ENCODE results near the gene TRIM46.

TRIM46 gene

DNA sequence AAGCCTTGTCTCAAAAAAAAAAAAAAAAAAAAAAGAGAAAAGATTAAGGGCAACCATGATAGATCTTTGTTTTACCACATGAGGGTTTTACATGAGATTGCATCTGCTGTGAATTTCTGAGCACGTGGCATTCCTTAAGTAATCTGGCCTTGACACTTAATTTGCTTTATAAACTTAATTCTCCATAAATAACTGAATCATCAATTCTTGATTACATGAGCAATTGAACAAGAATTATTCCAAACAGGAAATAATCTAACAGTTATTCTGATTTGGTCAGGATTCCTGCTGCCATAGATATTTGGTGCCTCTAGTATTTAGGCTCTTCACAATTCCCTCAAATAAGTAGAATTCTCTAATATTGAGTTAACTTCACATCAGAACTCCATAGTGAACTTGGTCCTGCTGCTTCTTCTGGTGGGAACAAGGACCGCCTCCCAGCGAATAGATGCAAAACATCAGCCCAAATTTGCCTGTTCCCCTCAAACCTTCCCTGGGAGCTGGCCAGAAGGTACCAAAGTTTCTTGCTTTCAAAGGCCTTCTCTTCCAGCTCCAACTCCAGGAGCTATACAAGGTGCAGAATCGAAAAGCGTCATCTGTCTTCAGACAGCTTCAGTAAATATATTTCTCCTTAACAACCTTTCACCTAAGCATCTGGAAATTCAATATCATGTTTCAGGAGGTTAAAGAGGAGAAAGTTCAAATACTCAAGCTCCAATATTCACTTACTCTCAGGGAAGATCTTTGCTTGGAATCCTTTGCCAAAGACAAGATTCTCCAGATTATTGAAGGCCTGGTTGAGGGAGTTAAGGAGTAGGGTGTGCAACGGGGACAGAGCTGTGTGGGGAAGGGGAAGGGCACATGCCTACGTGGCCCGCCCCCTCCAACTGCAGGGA lies 1.6 kb upstream of the TRIM46 start:
- no peak for DNase-seq (ENCODE audit: low read depth in 2 of 2)

DNA sequence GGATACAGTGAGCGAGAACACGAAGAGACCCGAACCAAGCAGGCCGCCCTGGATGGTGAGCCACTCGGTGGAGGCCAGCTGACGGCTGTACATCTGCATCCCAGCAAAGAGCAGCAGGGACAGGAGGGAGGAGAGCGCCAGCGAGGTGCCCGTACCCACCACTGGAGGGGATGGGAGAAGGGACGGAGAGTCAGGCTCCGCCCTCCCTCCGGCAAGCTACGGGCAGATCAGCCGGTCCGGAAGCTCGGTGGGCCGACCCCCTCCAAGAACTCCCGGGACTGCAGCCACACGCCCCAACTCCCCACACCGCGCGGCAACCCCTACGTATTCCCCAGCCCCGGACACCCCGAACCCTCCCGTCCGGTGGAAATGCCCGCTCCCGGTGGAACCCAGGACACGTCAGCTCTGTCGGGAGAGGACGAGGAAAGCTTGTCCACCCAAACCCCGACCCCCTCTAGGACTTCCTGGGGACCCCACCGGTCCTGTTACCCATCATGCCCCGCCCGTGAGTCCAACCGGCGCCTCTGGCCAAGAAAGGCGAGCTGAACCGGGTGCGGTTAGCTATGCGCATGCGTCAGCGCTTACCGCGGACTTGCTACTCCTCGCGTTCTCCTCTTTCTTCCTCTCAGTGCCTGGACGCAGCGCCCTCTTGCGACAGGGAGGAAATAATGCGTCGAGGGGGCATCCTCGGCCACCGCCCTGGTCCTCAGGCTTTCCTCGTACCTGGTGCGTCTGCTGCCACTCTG lies 744 bp upstream of the TRIM46 start, which contains the start of gene KRTCAP2:
Gene KRTCAP2, minus strand, starts transcription at position 573 of the 746 bp plus-strand sequence. Its CDS starts 80 bp downstream, at position 493.
- DNase-seq (ENCODE audit: low read depth in 2 of 2), result peak; percentile 92

DNA sequence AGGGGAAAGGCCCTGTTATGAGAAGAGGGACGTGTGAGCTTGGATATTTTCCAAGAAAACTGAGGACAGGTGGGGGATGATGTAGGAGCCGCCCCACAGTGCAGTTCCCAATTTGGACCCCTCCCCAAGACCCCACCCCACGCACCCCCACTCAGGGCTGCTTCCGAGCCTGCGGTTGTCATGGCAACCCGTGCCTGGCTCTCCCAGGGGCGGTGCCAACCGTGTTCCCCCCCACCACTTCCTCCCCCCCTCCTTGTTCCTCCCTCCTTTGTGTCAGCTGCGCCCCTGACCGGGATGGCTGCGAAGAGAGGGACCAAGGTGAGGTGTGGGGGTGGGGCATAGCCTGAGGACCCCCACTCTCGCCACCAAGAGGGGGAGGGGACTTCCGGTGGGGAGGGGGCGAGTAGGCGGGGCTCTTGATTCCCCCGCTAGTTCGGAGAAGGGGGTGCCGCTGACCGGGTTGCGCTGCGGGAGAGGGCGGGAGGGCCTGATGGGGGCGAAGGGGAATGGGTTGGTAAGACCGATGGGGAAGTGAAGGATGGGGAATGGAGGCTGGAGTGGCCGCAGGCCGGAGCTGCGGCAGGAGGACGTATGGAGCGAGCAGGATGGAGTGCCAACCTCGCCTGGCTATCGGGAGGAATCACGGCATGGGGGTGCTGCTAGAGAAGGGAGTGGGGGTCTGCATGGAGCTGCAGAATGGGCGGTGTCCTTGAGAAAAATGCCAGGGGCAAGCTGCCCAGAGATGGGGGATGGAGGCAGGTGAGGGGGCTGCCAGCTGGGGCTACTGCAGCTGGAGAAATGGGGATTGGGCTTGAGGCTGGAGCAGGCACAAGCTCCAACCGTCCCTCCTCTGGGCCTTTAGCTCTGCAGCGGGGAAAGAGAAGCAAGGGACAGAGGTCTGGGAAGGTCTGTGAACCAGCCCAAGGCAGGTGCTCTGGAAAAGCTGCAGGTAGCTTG lies 953 bp downstream of the TRIM46 start:
- peak in 1 of 2 donors; percentile 30 for DNase-seq (ENCODE audit: low read depth in 2 of 2)

DNA sequence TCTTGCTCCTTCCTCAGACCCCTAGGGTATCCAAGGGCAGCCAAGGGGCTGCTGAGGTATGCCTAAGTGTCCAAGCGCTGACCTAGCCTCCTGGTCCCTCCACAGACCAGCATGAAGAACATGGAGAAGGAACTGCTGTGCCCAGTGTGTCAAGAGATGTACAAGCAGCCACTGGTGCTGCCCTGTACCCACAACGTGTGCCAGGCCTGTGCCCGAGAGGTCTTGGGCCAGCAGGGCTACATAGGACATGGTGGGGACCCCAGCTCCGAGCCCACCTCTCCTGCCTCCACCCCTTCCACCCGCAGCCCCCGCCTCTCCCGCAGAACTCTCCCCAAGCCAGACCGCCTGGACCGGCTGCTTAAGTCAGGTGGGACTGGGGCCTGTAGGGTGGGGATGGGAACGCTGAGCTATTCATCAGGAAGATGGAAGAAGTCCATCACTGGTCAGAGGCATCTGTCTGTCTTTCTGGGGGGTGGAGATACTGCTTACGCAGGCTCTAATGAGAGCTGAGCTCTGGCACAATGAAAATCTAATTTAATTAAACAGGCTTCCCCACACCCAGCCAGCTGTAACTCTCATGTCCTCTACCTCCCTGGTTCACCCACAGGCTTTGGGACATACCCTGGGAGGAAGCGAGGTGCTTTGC lies 1.8 kb downstream of the TRIM46 start:
- no peak for DNase-seq (ENCODE audit: low read depth in 2 of 2)

DNA sequence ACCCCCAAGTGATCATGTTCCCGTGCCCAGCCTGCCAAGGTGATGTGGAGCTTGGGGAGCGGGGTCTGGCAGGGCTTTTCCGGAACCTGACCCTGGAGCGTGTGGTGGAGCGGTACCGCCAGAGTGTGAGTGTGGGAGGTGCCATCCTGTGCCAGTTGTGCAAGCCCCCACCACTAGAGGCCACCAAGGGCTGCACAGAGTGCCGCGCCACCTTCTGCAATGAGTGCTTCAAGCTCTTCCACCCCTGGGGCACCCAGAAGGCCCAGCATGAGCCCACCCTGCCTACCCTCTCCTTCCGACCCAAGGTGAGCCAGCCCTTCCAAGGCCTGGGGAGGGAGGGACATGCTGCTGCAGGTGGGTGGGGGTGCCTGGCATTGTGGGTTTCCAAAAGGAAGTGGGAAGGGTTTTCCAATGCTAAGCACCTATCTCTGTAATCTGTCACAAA lies 2.3 kb downstream of the TRIM46 start:
- no peak for DNase-seq (ENCODE audit: low read depth in 2 of 2)

DNA sequence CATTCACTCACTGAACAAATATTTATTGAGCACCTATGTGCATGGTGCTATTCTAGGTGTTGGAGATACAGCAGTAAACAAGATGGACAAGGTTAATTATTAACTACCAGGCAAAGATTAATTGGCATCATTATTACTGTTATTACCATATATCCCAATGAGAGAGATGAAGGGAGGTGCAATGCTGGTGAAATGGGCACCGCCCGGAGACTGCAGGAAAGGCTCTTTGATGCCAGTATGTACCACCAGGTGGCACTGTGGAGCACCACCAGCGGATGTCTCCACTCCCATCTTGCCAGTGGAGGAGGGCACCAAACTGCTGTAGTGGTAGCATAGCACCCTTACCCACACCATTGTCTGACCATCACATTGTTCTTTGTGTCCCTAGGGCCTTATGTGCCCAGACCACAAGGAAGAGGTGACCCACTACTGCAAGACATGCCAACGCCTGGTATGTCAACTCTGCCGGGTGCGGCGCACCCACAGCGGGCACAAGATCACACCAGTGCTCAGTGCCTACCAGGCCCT lies 3.0 kb downstream of the TRIM46 start:
- DNase-seq (ENCODE audit: low read depth in 2 of 2), result peak; percentile 81 to 87

DNA sequence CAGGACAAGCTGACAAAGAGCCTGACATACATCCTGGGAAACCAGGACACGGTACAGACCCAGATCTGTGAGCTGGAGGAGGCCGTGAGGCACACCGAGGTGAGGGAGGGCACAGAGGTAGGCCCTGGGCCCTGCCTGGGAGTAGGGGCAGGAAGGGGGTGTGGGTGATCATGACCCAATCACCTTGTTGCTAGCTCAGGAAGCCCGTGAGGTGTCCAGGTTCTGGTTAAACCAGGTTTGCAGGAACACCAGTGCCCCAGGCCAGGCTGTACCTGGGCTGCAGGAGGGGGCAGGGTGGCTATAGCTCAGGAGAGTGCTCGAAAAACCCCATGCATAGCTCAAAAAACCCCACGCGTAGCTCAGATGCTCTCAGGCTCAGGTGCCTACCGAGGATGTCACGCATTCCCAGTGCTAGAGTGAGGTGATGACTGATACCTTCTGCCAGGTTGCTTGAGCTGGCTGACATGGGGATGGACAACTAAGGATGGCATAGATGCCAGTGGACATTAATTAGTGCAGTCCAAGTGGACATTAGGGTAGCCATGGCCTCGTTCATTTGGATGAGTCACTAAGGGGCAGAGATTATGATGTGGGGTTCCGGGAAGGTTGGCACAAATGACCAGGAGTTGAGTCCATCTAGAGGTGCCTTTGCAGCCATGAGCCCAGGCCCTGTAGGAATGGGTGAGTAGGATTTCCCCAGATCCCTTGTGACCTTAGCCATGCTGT lies 3.7 kb downstream of the TRIM46 start:
- DNase-seq (ENCODE audit: low read depth in 2 of 2), result no peak

DNA sequence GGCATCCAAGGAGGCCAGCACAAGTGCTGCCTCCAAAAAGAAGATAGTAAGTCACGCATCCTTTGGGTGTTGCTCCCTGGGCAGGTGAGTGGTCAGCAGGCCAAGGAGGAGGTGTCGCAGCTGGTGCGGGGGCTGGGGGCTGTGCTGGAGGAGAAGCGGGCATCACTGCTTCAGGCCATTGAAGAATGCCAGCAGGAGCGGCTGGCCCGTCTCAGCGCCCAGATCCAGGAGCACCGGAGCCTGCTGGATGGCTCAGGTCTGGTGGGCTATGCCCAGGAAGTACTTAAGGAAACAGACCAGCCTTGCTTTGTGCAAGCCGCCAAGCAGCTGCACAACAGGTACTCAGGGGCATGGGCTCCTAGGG lies 4.3 kb downstream of the TRIM46 start:
- DNase-seq (ENCODE audit: low read depth in 2 of 2), result no peak

DNA sequence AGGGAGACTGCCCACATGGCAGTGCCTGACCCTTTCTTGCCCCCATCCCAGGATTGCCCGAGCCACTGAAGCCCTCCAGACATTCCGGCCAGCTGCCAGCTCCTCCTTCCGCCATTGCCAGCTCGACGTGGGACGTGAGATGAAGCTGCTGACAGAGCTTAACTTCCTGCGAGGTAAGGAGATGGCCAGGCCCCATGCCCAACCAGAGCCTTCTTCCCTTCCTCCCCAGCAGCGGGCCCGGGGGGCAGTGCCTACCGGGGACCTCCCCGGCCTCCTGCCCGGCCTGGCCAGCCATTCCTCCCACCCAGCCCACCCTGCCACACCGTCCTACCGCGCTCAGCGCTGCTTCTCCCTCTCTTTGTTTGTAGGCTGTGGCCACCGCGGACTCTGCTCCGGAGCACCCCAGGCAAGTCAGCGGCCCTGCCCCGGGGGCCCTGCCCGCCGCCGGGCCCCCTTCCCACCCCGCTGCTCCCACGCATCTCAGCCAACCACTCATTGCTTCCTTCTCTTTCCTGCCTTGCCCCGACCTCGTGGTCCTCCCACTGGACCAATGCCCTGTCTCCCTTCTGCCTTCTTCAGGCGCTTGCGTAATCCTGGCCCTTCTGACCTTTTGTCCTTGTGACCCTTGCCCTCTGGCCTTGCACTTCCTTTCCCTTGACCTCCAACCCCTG lies 4.9 kb downstream of the TRIM46 start:
- no peak for DNase-seq (ENCODE audit: low read depth in 2 of 2)

DNA sequence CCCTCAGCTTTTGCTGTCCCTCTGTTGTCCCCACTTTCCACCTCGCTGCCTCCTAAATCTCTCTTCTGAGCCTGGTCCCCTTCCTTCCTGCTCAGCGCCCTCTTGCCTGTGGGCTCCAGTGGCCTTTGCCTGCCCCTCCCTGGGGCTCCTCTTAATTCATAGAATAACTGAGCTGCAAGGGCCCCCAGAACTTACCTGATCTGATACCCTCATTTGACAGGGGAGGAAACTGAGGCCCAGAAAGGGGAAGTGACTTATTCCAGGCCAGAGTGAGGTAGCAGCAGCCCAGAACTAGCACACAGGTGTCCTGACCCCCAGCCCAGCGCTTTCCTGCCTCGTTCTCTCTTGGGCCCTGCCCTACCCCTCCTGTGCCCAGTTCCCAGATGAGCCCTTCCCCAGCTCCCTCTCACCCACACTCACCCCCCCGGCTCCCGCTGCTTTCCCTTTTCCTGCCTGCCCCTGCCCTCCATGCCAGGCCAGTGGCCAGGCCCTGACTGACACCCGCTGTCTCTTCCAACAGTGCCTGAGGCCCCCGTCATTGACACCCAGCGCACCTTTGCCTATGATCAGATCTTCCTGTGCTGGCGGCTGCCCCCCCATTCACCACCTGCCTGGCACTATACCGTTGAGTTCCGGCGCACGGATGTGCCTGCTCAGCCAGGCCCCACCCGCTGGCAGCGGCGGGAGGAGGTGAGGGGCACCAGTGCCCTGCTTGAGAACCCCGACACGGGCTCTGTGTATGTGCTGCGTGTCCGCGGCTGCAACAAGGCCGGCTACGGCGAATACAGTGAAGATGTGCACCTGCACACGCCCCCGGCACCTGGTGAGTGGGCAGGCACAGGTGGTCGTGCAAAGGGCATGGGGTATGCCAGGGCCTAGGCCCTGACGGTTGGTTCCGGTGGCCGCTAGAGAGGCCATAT lies 5.7 kb downstream of the TRIM46 start:
- no peak for DNase-seq (ENCODE audit: low read depth in 2 of 2)

DNA sequence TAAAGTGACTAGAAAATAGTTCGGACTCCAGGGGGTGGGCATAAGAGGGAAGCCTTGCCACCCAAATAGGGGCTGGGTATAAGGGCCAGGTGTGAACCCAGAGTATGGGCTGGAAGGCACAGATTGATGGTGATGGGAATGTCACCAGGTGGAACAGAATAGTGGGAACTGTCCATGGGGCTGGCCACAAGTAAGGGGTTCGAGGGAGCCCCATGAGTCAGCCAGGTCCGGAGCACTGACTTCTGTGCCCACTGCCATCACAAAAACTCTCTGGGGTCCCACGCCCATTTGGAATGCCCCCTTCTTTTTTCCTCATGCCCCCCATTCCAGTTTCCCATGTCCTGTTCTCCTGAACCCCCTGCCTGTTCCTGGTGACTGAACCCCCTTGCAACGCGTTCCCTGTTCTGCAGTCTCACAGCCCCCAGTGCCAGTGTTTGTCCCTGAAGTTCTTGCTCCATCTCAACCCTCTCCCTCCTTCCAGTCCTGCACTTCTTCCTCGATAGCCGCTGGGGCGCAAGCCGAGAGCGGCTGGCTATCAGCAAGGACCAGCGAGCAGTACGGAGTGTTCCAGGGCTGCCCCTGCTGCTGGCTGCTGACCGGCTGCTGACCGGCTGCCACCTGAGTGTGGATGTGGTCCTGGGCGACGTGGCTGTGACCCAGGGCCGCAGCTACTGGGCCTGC lies 7.9 kb downstream of the TRIM46 start:
- no peak for DNase-seq (ENCODE audit: low read depth in 2 of 2)

DNA sequence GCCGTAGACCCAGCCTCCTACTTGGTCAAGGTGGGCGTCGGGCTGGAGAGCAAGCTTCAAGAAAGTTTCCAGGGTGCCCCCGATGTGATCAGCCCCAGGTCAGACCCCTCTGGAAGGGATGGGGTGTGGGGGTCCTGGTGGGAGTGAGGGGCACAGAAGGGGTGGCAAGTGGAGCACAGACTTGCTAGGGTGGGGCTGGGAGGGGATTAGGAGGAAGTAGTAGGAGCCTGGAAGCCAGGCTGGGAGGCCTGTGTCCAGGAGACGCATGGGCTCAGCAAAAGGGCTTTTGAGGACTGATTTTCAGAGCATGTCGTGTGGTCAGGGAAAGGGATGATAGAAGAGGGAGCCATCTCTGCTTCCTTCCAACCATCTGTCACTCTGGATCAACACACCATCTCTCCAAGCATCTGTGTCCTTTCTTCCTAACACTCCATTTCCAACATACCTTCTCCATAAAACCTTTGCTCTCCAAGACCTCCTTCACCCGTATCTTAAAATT lies 8.5 kb downstream of the TRIM46 start:
- DNase-seq (ENCODE audit: low read depth in 2 of 2), result no peak

DNA sequence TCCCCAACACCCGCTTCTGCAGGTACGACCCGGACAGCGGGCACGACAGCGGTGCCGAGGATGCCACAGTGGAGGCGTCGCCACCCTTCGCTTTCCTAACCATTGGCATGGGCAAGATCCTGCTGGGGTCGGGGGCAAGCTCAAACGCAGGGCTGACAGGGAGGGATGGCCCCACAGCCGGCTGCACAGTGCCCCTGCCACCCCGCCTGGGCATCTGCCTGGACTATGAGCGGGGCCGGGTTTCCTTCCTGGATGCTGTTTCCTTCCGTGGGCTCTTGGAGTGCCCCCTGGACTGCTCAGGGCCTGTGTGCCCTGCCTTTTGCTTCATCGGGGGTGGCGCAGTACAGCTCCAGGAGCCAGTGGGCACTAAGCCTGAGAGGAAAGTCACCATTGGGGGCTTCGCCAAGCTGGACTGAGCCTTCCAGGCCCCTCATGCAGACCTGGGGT lies 10.1 kb downstream of the TRIM46 start:
- DNase-seq (ENCODE audit: low read depth in 2 of 2), result no peak

DNA sequence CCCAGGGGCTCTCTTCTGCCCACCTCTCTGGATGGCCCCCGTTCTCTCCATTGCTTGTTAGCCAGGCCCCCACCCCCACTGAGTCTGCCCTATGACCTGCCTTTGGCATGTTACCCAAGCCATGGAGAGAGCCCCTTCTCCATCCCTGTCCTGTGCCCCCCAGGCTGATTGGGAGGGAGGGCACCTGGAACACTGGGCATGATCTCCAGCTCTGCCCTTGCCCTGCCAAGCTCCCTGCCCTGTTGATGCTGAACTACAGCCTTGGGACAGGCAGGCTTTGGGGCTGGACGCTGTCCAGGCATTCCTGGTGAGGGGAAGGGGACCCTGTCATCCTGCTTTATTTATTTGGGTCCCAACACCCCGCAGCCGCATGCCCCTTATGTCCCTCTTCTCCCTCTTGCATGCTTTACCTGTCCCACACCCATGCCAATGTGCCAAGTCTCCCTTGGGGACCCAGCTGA lies 10.7 kb downstream of the TRIM46 start:
- DNase-seq (ENCODE audit: low read depth in 2 of 2), result no peak

DNA sequence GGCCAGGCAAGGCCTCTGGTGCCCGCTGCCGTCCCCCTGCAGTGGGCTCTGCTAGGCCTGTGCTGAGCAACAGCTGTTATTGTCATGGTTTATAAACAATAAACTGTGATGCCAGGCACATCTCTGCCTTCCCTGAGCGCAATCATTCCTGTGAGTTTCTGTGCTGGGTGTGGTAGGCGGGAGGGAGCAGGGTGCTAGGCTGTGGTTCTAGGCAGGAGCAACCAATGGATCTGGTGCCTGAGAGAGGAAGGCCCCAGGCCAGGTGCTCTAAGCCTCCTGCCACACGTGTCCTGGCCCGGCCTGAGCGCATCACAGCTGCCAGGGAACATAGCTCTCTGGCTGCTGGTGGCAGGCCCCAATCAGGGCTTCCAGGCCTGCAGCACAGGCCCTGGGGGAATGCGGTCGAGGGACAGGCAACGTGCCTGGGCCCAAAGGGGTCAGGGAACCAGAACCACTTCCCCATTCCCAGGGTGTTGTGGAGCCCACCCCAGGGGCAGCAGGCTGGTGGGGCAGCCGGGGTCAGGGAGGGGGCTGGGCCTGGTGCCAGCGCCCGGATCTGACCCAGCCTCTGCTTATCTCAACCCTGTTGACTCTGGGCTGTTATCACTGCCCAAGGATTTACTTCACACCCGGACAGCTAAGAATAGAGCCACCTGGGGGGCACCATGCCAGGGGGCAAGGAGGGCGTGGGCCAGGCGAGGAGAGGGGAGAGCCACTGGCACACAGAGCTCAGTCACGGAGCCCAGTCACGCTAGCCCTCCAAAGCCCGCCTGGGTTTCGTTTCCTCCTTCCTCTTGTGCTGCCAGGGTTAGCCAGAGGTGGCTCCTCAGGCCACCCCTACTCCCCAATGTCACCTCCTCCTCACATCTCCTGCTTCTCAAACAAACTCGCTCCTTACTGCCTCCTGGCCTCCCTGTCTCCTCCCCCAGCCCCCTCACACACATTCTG lies 11.5 kb downstream of the TRIM46 start:
- no peak for DNase-seq (ENCODE audit: low read depth in 2 of 2)

DNA sequence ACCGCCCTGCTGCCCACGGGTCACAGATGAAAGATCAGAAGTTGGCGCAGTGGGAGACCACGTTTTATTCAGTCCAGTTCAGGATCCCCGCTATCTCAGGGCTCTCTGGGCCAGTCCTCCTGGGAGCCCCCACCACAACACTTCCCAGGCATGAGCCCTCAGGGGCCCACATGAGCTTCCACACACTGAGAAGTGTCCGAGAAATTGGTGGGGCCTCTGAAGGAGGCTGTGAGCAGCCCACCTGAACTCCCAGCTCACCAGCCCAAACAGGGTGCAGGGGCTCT lies 12.1 kb downstream of the TRIM46 start:
- no peak for DNase-seq (ENCODE audit: low read depth in 2 of 2)

All from stimulated activated CD4-positive, alpha-beta T cell treated with anti-CD3 and anti-CD28 coated beads, Interleukin-1b, Interleukin-23, amount 100 ng/mL, for 4 hours (primary cell).